Nephron progenitor cell (in vitro differentiated cells): ENCODE results near the gene CA4.
"Not testable (repeated sequence)": the region's sequence is repeated elsewhere in the genome, so short reads cannot be mapped to it uniquely, and the experiment has no call there.

ENCODE experiments used
- DNase-seq: peaks from one replicate; pipeline ENCODE4 v3.0.0; 2021
- H3K27ac Mint-ChIP-seq: 2 replicates; pipeline ENCODE4 v1.8.0; 2021; ENCODE audit warnings: mild to moderate bottlenecking, moderate library complexity, mixed read lengths
- H3K27me3 Mint-ChIP-seq: 2 replicates; pipeline ENCODE4 v1.8.0; 2021; ENCODE audit warnings: mild to moderate bottlenecking, low read depth, mixed read lengths; ENCODE audit not compliant: poor library complexity
- H3K36me3 Mint-ChIP-seq: 2 replicates; pipeline ENCODE4 v1.8.0; 2021; ENCODE audit warnings: low read depth, mixed read lengths
- H3K4me1 Mint-ChIP-seq: 2 replicates; pipeline ENCODE4 v1.8.0; 2021; ENCODE audit warnings: mixed read lengths
- H3K4me3 Mint-ChIP-seq: 2 replicates; pipeline ENCODE4 v1.8.0; 2021; ENCODE audit warnings: mild to moderate bottlenecking, moderate library complexity, mixed read lengths
- H3K9me3 Mint-ChIP-seq: 2 replicates; pipeline ENCODE4 v1.8.0; 2021; ENCODE audit warnings: mild to moderate bottlenecking, moderate library complexity, mixed read lengths
- CTCF ChIP-seq: fragments of 200-600 bp; sonication (generic); IDR thresholded peaks from 2 replicates; pipeline ENCODE4 v1.5.0; 2021; ENCODE audit warnings: antibody characterized with exemption

CA4 gene

GRCh38 chr17:60188759-60189158 lies 39.0 kb downstream of the CA4 start:
- no peaks in the 10 kb centered on the region for H3K4me1 Mint-ChIP-seq
- no peak for TF ChIP-seq CTCF
- peaks cover 27% of the 10 kb centered on the region for H3K36me3 Mint-ChIP-seq
- no peak for DNase-seq
- no peak overlapping the region for H3K4me3 Mint-ChIP-seq
- no peak overlapping the region for H3K27ac Mint-ChIP-seq
- H3K27me3 Mint-ChIP-seq: no peaks in the 10 kb centered on the region
- no peaks in the 10 kb centered on the region for H3K9me3 Mint-ChIP-seq

- not testable (repeated sequence) for H3K27me3 Mint-ChIP-seq, H3K4me3 Mint-ChIP-seq, DNase-seq, H3K4me1 Mint-ChIP-seq, H3K9me3 Mint-ChIP-seq, H3K27ac Mint-ChIP-seq
- H3K36me3 Mint-ChIP-seq: peaks cover 35% of the 10 kb centered on the region
Observed at GRCh38 chr17:60190032-60190431, 40.3 kb downstream of the CA4 start.

GRCh38 chr17:60193032-60193431 lies 43.3 kb downstream of the CA4 start:
- DNase-seq, H3K27ac Mint-ChIP-seq, H3K4me1 Mint-ChIP-seq, H3K27me3 Mint-ChIP-seq, H3K9me3 Mint-ChIP-seq, H3K4me3 Mint-ChIP-seq: not testable (repeated sequence)
- peaks cover 54% of the 10 kb centered on the region for H3K36me3 Mint-ChIP-seq

GRCh38 chr17:60193482-60193881 lies 43.7 kb downstream of the CA4 start:
- no peak for DNase-seq
- Mint-ChIP-seq H3K27ac (no peak overlapping the region), H3K9me3 (no peaks in the 10 kb centered on the region), H3K36me3 (peaks cover 59% of the 10 kb centered on the region), H3K27me3 (no peaks in the 10 kb centered on the region), H3K4me1 (no peaks in the 10 kb centered on the region), H3K4me3 (no peak overlapping the region)
- TF ChIP-seq CTCF: no peak

- H3K27ac Mint-ChIP-seq, H3K4me3 Mint-ChIP-seq, H3K27me3 Mint-ChIP-seq, H3K9me3 Mint-ChIP-seq, H3K4me1 Mint-ChIP-seq, DNase-seq: not testable (repeated sequence)
- peaks cover 57% of the 10 kb centered on the region for H3K36me3 Mint-ChIP-seq
Observed at GRCh38 chr17:60194141-60194540, 44.4 kb downstream of the CA4 start.

GRCh38 chr17:60198630-60199029 lies 48.9 kb downstream of the CA4 start:
- DNase-seq, H3K9me3 Mint-ChIP-seq, H3K27ac Mint-ChIP-seq, H3K4me1 Mint-ChIP-seq, H3K4me3 Mint-ChIP-seq, H3K27me3 Mint-ChIP-seq: not testable (repeated sequence)
- H3K36me3 Mint-ChIP-seq: peaks cover 42% of the 10 kb centered on the region

- H3K4me3 Mint-ChIP-seq, H3K27ac Mint-ChIP-seq, H3K9me3 Mint-ChIP-seq, DNase-seq, H3K27me3 Mint-ChIP-seq, H3K36me3 Mint-ChIP-seq, H3K4me1 Mint-ChIP-seq: not testable (repeated sequence)
Observed at GRCh38 chr17:60205782-60206181, 56.0 kb downstream of the CA4 start.

GRCh38 chr17:60208302-60208701 lies 58.5 kb downstream of the CA4 start:
- not testable (repeated sequence) for H3K36me3 Mint-ChIP-seq, H3K9me3 Mint-ChIP-seq, H3K4me3 Mint-ChIP-seq, DNase-seq, H3K27ac Mint-ChIP-seq, H3K27me3 Mint-ChIP-seq, H3K4me1 Mint-ChIP-seq
